Natural killer cell (primary cell): ENCODE measurements around the gene CCDC172. TPM values are rescaled to one million over a fixed set of nuclear protein-coding genes. Genes with fewer than 3 reads are reported as not detected.

Source experiments
- ATAC-seq, 3 donors: fragments of 150-1000 bp in 2 of 3; fragments of 200-7000 bp in 1 of 3; cut with Tn5 transposase; 1 replicate in 1 of 3; 2 replicates in 2 of 3; pipeline ENCODE4 v1.10.0; 2021; ENCODE audit warnings: mild to moderate bottlenecking in 2 of 3, moderate library complexity in 2 of 3
- DNase-seq, 2 donors: peaks; one replicate each; pipeline versions ENCODE4 v3.0.0 to v3.0.0-alpha.2; 2013 to 2021; ENCODE audit warnings: mixed read lengths in 1 of 2
- H3K27ac ChIP-seq: one replicate; pipeline ENCODE4 v1.5.1; 2013; ENCODE audit warnings: mild to moderate bottlenecking, low read length
- H3K27me3 ChIP-seq: one replicate; pipeline ENCODE4 v1.6.1; 2013; ENCODE audit warnings: low read length; ENCODE audit not compliant: control insufficient read depth, insufficient read depth
- H3K36me3 ChIP-seq: one replicate; pipeline ENCODE4 v1.6.1; 2013; ENCODE audit warnings: low read length; ENCODE audit not compliant: control insufficient read depth, insufficient read depth
- H3K4me1 ChIP-seq: one replicate; pipeline ENCODE4 v1.6.1; 2013; ENCODE audit warnings: low read length; ENCODE audit not compliant: control insufficient read depth, insufficient read depth
- H3K4me3 ChIP-seq: one replicate; pipeline ENCODE4 v1.5.1; 2013; ENCODE audit warnings: low read length
- H3K9me3 ChIP-seq: one replicate; pipeline ENCODE4 v1.6.1; 2013; ENCODE audit warnings: low read length; ENCODE audit not compliant: control insufficient read depth, insufficient read depth
- H3K27ac Mint-ChIP-seq, 2 donors: one replicate each; pipeline ENCODE4 v1.8.0; 2022; ENCODE audit warnings: mild to moderate bottlenecking in 2 of 2, mixed read lengths in 2 of 2, moderate library complexity in 1 of 2
- H3K27me3 Mint-ChIP-seq, 2 donors: one replicate each; pipeline ENCODE4 v1.8.0; 2022; ENCODE audit warnings: low read depth in 2 of 2, mixed read lengths in 2 of 2
- H3K36me3 Mint-ChIP-seq: one replicate; pipeline ENCODE4 v1.8.0; 2022; ENCODE audit warnings: mixed read lengths
- H3K4me1 Mint-ChIP-seq, 2 donors: one replicate each; pipeline ENCODE4 v1.8.0; 2022; ENCODE audit warnings: mixed read lengths in 2 of 2
- H3K4me3 Mint-ChIP-seq: one replicate; pipeline ENCODE4 v1.8.0; 2022; ENCODE audit warnings: mild to moderate bottlenecking, moderate library complexity, mixed read lengths
- H3K9me3 Mint-ChIP-seq, 2 donors: one replicate each; pipeline ENCODE4 v1.8.0; 2022; ENCODE audit warnings: mixed read lengths in 2 of 2
- CTCF ChIP-seq: fragments of 200-600 bp; IDR thresholded peaks from one replicate; pipeline ENCODE4 v1.8.0; 2022; ENCODE audit warnings: antibody characterized with exemption
- WGBS: methylation state at CpG from one replicate; pipeline ENCODE4 v1.1.7; 2013; ENCODE audit warnings: missing lambda C conversion rate; ENCODE audit not compliant: insufficient coverage; 5-methylcytosine and 5-hydroxymethylcytosine counted together
- intact Hi-C: fragments of 100-400 bp; cut with micrococcal nuclease; formaldehyde crosslinking; loops from one replicate; pipeline ENCODE4 v1.14.2; 2022
- total RNA-seq, 4 donors: library from RNA; stranded (reverse); fragments of 120-200 nt in 1 of 4; gene quantifications; one replicate each; pipeline versions ENCODE4 v1.2.3 to v1.2.4, GENCODE V29; 2013 to 2022

CCDC172 gene
- total RNA-seq, 3 donors from 2014 or later (not counting 1 experiment from before 2014, with no cell fraction given), result not detected

DNA sequence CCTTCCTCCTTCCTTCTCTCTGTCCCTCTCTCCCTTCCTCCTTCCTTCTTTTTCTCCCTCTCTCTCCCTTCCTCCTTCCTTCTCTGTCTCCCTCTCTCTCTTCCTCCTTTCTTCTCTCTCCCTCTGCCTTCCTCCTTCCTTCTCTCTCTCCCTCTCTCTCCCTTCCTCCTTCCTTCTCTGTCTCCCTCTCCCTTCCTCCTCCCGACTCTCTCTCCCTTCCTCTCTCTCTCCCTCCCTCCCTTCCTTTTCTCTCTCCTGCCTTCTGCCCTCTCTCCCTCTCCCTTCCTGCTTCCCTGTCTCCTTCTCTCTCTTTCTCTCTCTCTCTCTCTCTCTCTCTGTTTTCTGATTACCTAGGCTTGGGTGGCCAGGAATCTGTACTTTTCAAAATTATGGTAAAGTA lies 34.6 kb upstream of the CCDC172 start:
- no peak overlapping the region for H3K4me3 Mint-ChIP-seq
- Histone ChIP-seq H3K27ac (no peak overlapping the region), H3K36me3 (no peaks in the 10 kb centered on the region), H3K4me3 (no peak overlapping the region), H3K4me1 (no peaks in the 10 kb centered on the region), H3K9me3 (no peaks in the 10 kb centered on the region), H3K27me3 (no peaks in the 10 kb centered on the region)
- ATAC-seq, result no peak
- no peaks in the 10 kb centered on the region for H3K36me3 Mint-ChIP-seq
- intact Hi-C loops, result no loop called here
- H3K4me1 Mint-ChIP-seq, result peaks cover 0 to 5% of the 10 kb centered on the region in 2 donors
- no peak for TF ChIP-seq CTCF
- no peak for DNase-seq
- WGBS, result 9% methylated on average over 1 of the region's 1 CpG
- H3K27ac Mint-ChIP-seq, result no peak overlapping the region
- peaks cover 3 to 7% of the 10 kb centered on the region in 2 donors for H3K27me3 Mint-ChIP-seq
- H3K9me3 Mint-ChIP-seq, result peaks cover 0 to 6% of the 10 kb centered on the region in 2 donors

DNA sequence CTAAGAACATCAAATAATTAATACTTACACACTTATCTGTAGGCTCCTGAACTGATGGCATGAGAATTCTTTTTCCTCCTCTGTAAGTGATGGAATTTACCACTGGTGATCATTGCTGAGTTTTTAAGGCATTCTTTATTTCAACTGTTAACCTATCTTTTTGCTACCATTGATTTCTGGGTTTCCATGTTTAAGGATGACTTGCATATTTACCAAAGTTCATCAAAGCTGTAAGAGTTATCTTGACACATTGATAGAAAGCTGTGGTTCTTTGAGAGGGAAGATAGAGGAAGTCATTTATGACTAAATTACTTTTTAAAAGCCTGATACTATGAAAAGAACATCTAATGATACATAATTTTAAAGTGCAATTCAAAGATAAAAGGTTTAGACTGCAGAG lies 31.8 kb upstream of the CCDC172 start:
- no peak for TF ChIP-seq CTCF
- intact Hi-C loops, result no loop called here
- no peak for ATAC-seq

GRCh38 chr10:116296291-116296721 lies 27.9 kb upstream of the CCDC172 start:
- WGBS, result 70% methylated on average over 7 of the region's 7 CpGs
- H3K27me3 Mint-ChIP-seq, result peaks cover 0 to 2% of the 10 kb centered on the region in 2 donors
- H3K36me3 ChIP-seq, result no peaks in the 10 kb centered on the region

More for the DNA sequence above, 31.8 kb upstream of the CCDC172 start:
- H3K36me3 Mint-ChIP-seq, result no peaks in the 10 kb centered on the region
- Histone ChIP-seq H3K4me1 (no peaks in the 10 kb centered on the region), H3K4me3 (no peak overlapping the region), H3K27me3 (no peaks in the 10 kb centered on the region), H3K9me3 (no peaks in the 10 kb centered on the region), H3K27ac (no peak overlapping the region), H3K36me3 (no peaks in the 10 kb centered on the region)
- peaks cover 3 to 7% of the 10 kb centered on the region in 2 donors for H3K27me3 Mint-ChIP-seq
- H3K4me3 Mint-ChIP-seq, result no peak overlapping the region
- no peak for DNase-seq
- no peak overlapping the region for H3K27ac Mint-ChIP-seq
- H3K4me1 Mint-ChIP-seq, result no peaks in the 10 kb centered on the region
- H3K9me3 Mint-ChIP-seq, result peaks cover 0 to 9% of the 10 kb centered on the region in 2 donors

More at GRCh38 chr10:116296291-116296721, 27.9 kb upstream of the CCDC172 start:
- Mint-ChIP-seq H3K4me1 (no peaks in the 10 kb centered on the region), H3K36me3 (no peaks in the 10 kb centered on the region), H3K4me3 (no peak overlapping the region), H3K27ac (no peak overlapping the region), H3K9me3 (peaks cover 3 to 9% of the 10 kb centered on the region in 2 donors)
- Histone ChIP-seq H3K9me3 (no peaks in the 10 kb centered on the region), H3K4me3 (no peak overlapping the region), H3K4me1 (no peaks in the 10 kb centered on the region), H3K27ac (no peak overlapping the region), H3K27me3 (no peaks in the 10 kb centered on the region)
- no peak for DNase-seq
- TF ChIP-seq CTCF, result no peak
- no peak for ATAC-seq
- intact Hi-C loops, result no loop called here
